ENCODE results near the gene GBP6.

GRCh38 chr1:89347296-89347695 lies 16.6 kb upstream of the GBP6 start:
- TF ChIP-seq CTCF (IDR thresholded peaks at IDR 0.05; ENCODE audit: insufficient read depth, low read depth, low read length) (no peak), EZH2 (IDR thresholded peaks at IDR 0.05; ENCODE audit: insufficient read depth, low read length) (no peak)
